Activated T-helper 17 cell treated with anti-CD3 and anti-CD28 coated beads, Interleukin-2, amount 50 U/mL, for 72 hours (primary cell): ENCODE data around the gene FOXJ3. TPM values are rescaled to one million over a fixed set of nuclear protein-coding genes. Genes with fewer than 3 reads are reported as not detected.
A peak's percentile ranks its signal among the peaks of the same experiment; 100 is the strongest.

Experiments used
- ATAC-seq: fragments of 150-1000 bp; cut with Tn5 transposase; replicated peaks from 2 replicates; pipeline ENCODE4 v1.10.0; 2021; ENCODE audit warnings: mild to moderate bottlenecking, moderate library complexity
- H3K27ac Mint-ChIP-seq: one replicate; pipeline ENCODE4 v1.8.0; 2022; ENCODE audit warnings: mixed read lengths
- H3K27me3 Mint-ChIP-seq: one replicate; pipeline ENCODE4 v1.8.0; 2022; ENCODE audit warnings: mixed read lengths
- H3K36me3 Mint-ChIP-seq: one replicate; pipeline ENCODE4 v1.8.0; 2022; ENCODE audit warnings: low read depth, mild to moderate bottlenecking, mixed read lengths
- H3K4me1 Mint-ChIP-seq: one replicate; pipeline ENCODE4 v1.8.0; 2022; ENCODE audit warnings: mixed read lengths
- H3K4me3 Mint-ChIP-seq: one replicate; pipeline ENCODE4 v1.8.0; 2022; ENCODE audit warnings: mild to moderate bottlenecking, mixed read lengths
- H3K9me3 Mint-ChIP-seq: one replicate; pipeline ENCODE4 v1.8.0; 2022; ENCODE audit warnings: mixed read lengths
- total RNA-seq, 2 donors: library from RNA; stranded (reverse); gene quantifications; one replicate each; pipeline ENCODE4 v1.2.3, GENCODE V29; 2022

Gene FOXJ3
- total RNA-seq, 2 donors from 2014 or later = 48.8 to 53.6 TPM

GRCh38 chr1:42157667-42158066, 177.4 kb downstream of the FOXJ3 start:
- peak overlapping the region; percentile 18 for H3K27ac Mint-ChIP-seq
- H3K9me3 Mint-ChIP-seq = peaks cover 14% of the 10 kb centered on the region
- peak; percentile 44 for ATAC-seq
- peaks cover 9% of the 10 kb centered on the region for H3K4me1 Mint-ChIP-seq
- H3K27me3 Mint-ChIP-seq = peaks cover 9% of the 10 kb centered on the region
- no peaks in the 10 kb centered on the region for H3K36me3 Mint-ChIP-seq
- H3K4me3 Mint-ChIP-seq = no peak overlapping the region

- peaks cover under 1% of the 10 kb centered on the region for H3K9me3 Mint-ChIP-seq
- no peaks in the 10 kb centered on the region for H3K36me3 Mint-ChIP-seq
- no peak overlapping the region for H3K27ac Mint-ChIP-seq
- peaks cover 5% of the 10 kb centered on the region for H3K27me3 Mint-ChIP-seq
- no peak for ATAC-seq
- no peak overlapping the region for H3K4me3 Mint-ChIP-seq
- H3K4me1 Mint-ChIP-seq = peaks cover 9% of the 10 kb centered on the region
Measured at GRCh38 chr1:42155362-42155761, 179.7 kb downstream of the FOXJ3 start.

- Mint-ChIP-seq H3K36me3 (no peaks in the 10 kb centered on the region), H3K27me3 (peaks cover 9% of the 10 kb centered on the region), H3K4me1 (peaks cover 9% of the 10 kb centered on the region), H3K9me3 (no peaks in the 10 kb centered on the region), H3K27ac (no peak overlapping the region), H3K4me3 (no peak overlapping the region)
- no peak for ATAC-seq
Measured at GRCh38 chr1:42154685-42155084, 180.3 kb downstream of the FOXJ3 start.

- Mint-ChIP-seq H3K27me3 (peaks cover 9% of the 10 kb centered on the region), H3K4me3 (no peak overlapping the region), H3K36me3 (no peaks in the 10 kb centered on the region), H3K9me3 (no peaks in the 10 kb centered on the region), H3K27ac (no peak overlapping the region), H3K4me1 (peaks cover 9% of the 10 kb centered on the region)
- no peak for ATAC-seq
Measured at GRCh38 chr1:42153624-42154023, 181.4 kb downstream of the FOXJ3 start.

GRCh38 chr1:42152907-42153600, 182.0 kb downstream of the FOXJ3 start, which contains the start of gene GUCA2B:
GUCA2B (plus strand) TSS chr1:42153410; CDS start chr1:42153451, 41 bp downstream.
- Mint-ChIP-seq H3K27ac (no peak within 1 kb of the TSS), H3K27me3 (peaks cover 9% of the 10 kb centered on the region), H3K4me1 (peaks cover 8% of the 10 kb centered on the region)

GRCh38 chr1:42152119-42152518, 182.9 kb downstream of the FOXJ3 start:
- Mint-ChIP-seq H3K4me3 (no peak overlapping the region), H3K4me1 (no peaks in the 10 kb centered on the region), H3K27ac (no peak overlapping the region), H3K27me3 (peaks cover 9% of the 10 kb centered on the region), H3K9me3 (no peaks in the 10 kb centered on the region), H3K36me3 (no peaks in the 10 kb centered on the region)
- no peak for ATAC-seq

More at GRCh38 chr1:42152907-42153600, 182.0 kb downstream of the FOXJ3 start, which contains the start of gene GUCA2B:
- H3K9me3 Mint-ChIP-seq = no peaks in the 10 kb centered on the region
- H3K4me3 Mint-ChIP-seq = no peak within 1 kb of the TSS
- no peak for ATAC-seq
- no peaks in the 10 kb centered on the region for H3K36me3 Mint-ChIP-seq

- H3K4me3 Mint-ChIP-seq = no peak overlapping the region
- no peaks in the 10 kb centered on the region for H3K9me3 Mint-ChIP-seq
- peaks cover 9% of the 10 kb centered on the region for H3K27me3 Mint-ChIP-seq
- H3K27ac Mint-ChIP-seq = no peak overlapping the region
- H3K4me1 Mint-ChIP-seq = no peaks in the 10 kb centered on the region
- ATAC-seq = no peak
- no peaks in the 10 kb centered on the region for H3K36me3 Mint-ChIP-seq
Measured at GRCh38 chr1:42150651-42151050, 184.4 kb downstream of the FOXJ3 start.

GRCh38 chr1:42148166-42148565, 186.9 kb downstream of the FOXJ3 start:
- no peaks in the 10 kb centered on the region for H3K36me3 Mint-ChIP-seq
- no peak overlapping the region for H3K27ac Mint-ChIP-seq
- H3K4me3 Mint-ChIP-seq = no peak overlapping the region
- H3K4me1 Mint-ChIP-seq = no peaks in the 10 kb centered on the region
- ATAC-seq = no peak
- H3K27me3 Mint-ChIP-seq = peaks cover 9% of the 10 kb centered on the region
- H3K9me3 Mint-ChIP-seq = no peaks in the 10 kb centered on the region

- Mint-ChIP-seq H3K36me3 (no peaks in the 10 kb centered on the region), H3K4me3 (no peak overlapping the region)
Measured at GRCh38 chr1:42146626-42147320, 188.3 kb downstream of the FOXJ3 start.

GRCh38 chr1:42145764-42146625, 189.0 kb downstream of the FOXJ3 start:
- no peak overlapping the region for H3K4me3 Mint-ChIP-seq
- no peak overlapping the region for H3K27ac Mint-ChIP-seq
- no peaks in the 10 kb centered on the region for H3K9me3 Mint-ChIP-seq
- no peaks in the 10 kb centered on the region for H3K4me1 Mint-ChIP-seq
- no peaks in the 10 kb centered on the region for H3K36me3 Mint-ChIP-seq
- H3K27me3 Mint-ChIP-seq = peaks cover 10% of the 10 kb centered on the region
- no peak for ATAC-seq

More at GRCh38 chr1:42146626-42147320, 188.3 kb downstream of the FOXJ3 start:
- ATAC-seq = peak; percentile 71
- no peak overlapping the region for H3K27ac Mint-ChIP-seq
- H3K4me1 Mint-ChIP-seq = no peaks in the 10 kb centered on the region
- no peaks in the 10 kb centered on the region for H3K9me3 Mint-ChIP-seq
- H3K27me3 Mint-ChIP-seq = peaks cover 10% of the 10 kb centered on the region

- no peak overlapping the region for H3K4me3 Mint-ChIP-seq
- H3K36me3 Mint-ChIP-seq = no peaks in the 10 kb centered on the region
Measured at GRCh38 chr1:42145389-42145716, 189.7 kb downstream of the FOXJ3 start.

GRCh38 chr1:42144711-42145388, 190.2 kb downstream of the FOXJ3 start:
- Mint-ChIP-seq H3K36me3 (no peaks in the 10 kb centered on the region), H3K9me3 (no peaks in the 10 kb centered on the region), H3K27ac (no peak overlapping the region), H3K4me3 (no peak overlapping the region), H3K4me1 (no peaks in the 10 kb centered on the region), H3K27me3 (peaks cover 5% of the 10 kb centered on the region)
- ATAC-seq = no peak

More at GRCh38 chr1:42145389-42145716, 189.7 kb downstream of the FOXJ3 start:
- no peak for ATAC-seq
- H3K4me1 Mint-ChIP-seq = no peaks in the 10 kb centered on the region
- H3K27me3 Mint-ChIP-seq = peaks cover 9% of the 10 kb centered on the region
- H3K9me3 Mint-ChIP-seq = no peaks in the 10 kb centered on the region
- H3K27ac Mint-ChIP-seq = no peak overlapping the region

GRCh38 chr1:42143896-42144710, 190.9 kb downstream of the FOXJ3 start:
- no peak overlapping the region for H3K4me3 Mint-ChIP-seq
- no peaks in the 10 kb centered on the region for H3K4me1 Mint-ChIP-seq
- no peaks in the 10 kb centered on the region for H3K9me3 Mint-ChIP-seq
- H3K36me3 Mint-ChIP-seq = no peaks in the 10 kb centered on the region
- H3K27me3 Mint-ChIP-seq = peaks cover 5% of the 10 kb centered on the region
- no peak overlapping the region for H3K27ac Mint-ChIP-seq
- no peak for ATAC-seq
